SK-N-SH treated with all-trans-retinoic acid at 6 μM for 48 hours (cell line): Measurements from ENCODE around the gene EEFSEC.

Source experiments
- ATAC-seq: fragments of 200-7000 bp; cut with Tn5 transposase; 3 replicates; pipeline ENCODE4 v1.9.1; 2020; ENCODE audit warnings: mild to moderate bottlenecking, moderate library complexity
- ARNTL ChIP-seq: fragments of 450-650 bp; formaldehyde crosslinking; IDR thresholded peaks from 2 replicates; pipeline ENCODE4 v1.5.0; 2020; ENCODE audit warnings: low read depth, mild to moderate bottlenecking, moderate library complexity, borderline replicate concordance
- CREB5 ChIP-seq: fragments of 250-450 bp; sonication (Bioruptor Pico); IDR thresholded peaks from 2 replicates; pipeline ENCODE4 v1.5.1; 2020; ENCODE audit warnings: low read depth, mild to moderate bottlenecking, moderate library complexity
- CSDC2 ChIP-seq: fragments of 250-450 bp; sonication (Bioruptor Pico); IDR thresholded peaks from 2 replicates; pipeline ENCODE4 v1.5.0; 2020; ENCODE audit warnings: mild to moderate bottlenecking, moderate library complexity
- CSRNP3 ChIP-seq: fragments of 250-450 bp; sonication (Bioruptor Pico); IDR thresholded peaks from 2 replicates; pipeline ENCODE4 v1.5.1; 2021; ENCODE audit warnings: mild to moderate bottlenecking, moderate library complexity
- ESRRG ChIP-seq: fragments of 250-450 bp; sonication (Bioruptor Pico); IDR thresholded peaks from 2 replicates; pipeline ENCODE4 v1.6.1; 2021; ENCODE audit warnings: mild to moderate bottlenecking
- ISL1 ChIP-seq: fragments of 250-450 bp; sonication (Bioruptor Pico); IDR thresholded peaks from 2 replicates; pipeline ENCODE4 v2.1.2; 2022; ENCODE audit warnings: mild to moderate bottlenecking, moderate library complexity
- PATZ1 ChIP-seq: fragments of 250-450 bp; sonication (Bioruptor Pico); IDR thresholded peaks from 2 replicates; pipeline ENCODE4 v1.8.0; 2020; ENCODE audit warnings: mild to moderate bottlenecking, moderate library complexity, borderline replicate concordance
- POU6F1 ChIP-seq: fragments of 250-450 bp; sonication (Bioruptor Pico); IDR thresholded peaks from 2 replicates; pipeline ENCODE4 v1.8.0; 2021; ENCODE audit warnings: low read depth, mild to moderate bottlenecking, moderate library complexity, borderline replicate concordance
- PPARA ChIP-seq: fragments of 250-450 bp; sonication (Bioruptor Pico); IDR thresholded peaks from 2 replicates; pipeline ENCODE4 v1.5.0; 2020; ENCODE audit warnings: mild to moderate bottlenecking, borderline replicate concordance
- SNAI2 ChIP-seq: fragments of 250-450 bp; sonication (Bioruptor Pico); IDR thresholded peaks from 2 replicates; pipeline ENCODE4 v1.5.0; 2020; ENCODE audit warnings: mild to moderate bottlenecking, moderate library complexity
- TCF4 ChIP-seq: fragments of 250-450 bp; sonication (Bioruptor Pico); IDR thresholded peaks from 2 replicates; pipeline ENCODE4 v1.8.0; 2021; ENCODE audit warnings: mild to moderate bottlenecking, moderate library complexity, borderline replicate concordance
- TOX ChIP-seq: fragments of 250-450 bp; sonication (Bioruptor Pico); IDR thresholded peaks from 2 replicates; pipeline ENCODE4 v1.8.0; 2021; ENCODE audit warnings: mild to moderate bottlenecking, moderate library complexity, borderline replicate concordance
- TSHZ2 ChIP-seq: fragments of 250-450 bp; sonication (Bioruptor Pico); IDR thresholded peaks from 2 replicates; pipeline ENCODE4 v1.5.0; 2020; ENCODE audit warnings: mild to moderate bottlenecking, moderate library complexity
- ZC3H10 ChIP-seq: fragments of 250-450 bp; sonication (Bioruptor Pico); IDR thresholded peaks from 2 replicates; pipeline ENCODE4 v1.5.1; 2021; ENCODE audit warnings: mild to moderate bottlenecking, moderate library complexity
- ZFP3 ChIP-seq: fragments of 250-450 bp; sonication (Bioruptor Pico); IDR thresholded peaks from 2 replicates; pipeline ENCODE4 v1.5.0; 2020; ENCODE audit warnings: mild to moderate bottlenecking, moderate library complexity
- ZFP30 ChIP-seq: fragments of 450-650 bp; formaldehyde crosslinking; IDR thresholded peaks from 2 replicates; pipeline ENCODE4 v1.5.0; 2022; ENCODE audit warnings: mild to moderate bottlenecking, moderate library complexity
- ZNF70 ChIP-seq: fragments of 450-650 bp; formaldehyde crosslinking; IDR thresholded peaks from 2 replicates; pipeline ENCODE4 v1.5.0; 2020; ENCODE audit warnings: mild to moderate bottlenecking, moderate library complexity
- ZNF8 ChIP-seq: fragments of 450-650 bp; formaldehyde crosslinking; IDR thresholded peaks from 2 replicates; pipeline ENCODE4 v1.5.0; 2020; ENCODE audit warnings: mild to moderate bottlenecking, moderate library complexity

EEFSEC gene

GRCh38 chr3:128443771-128444170 is 290.5 kb downstream of the EEFSEC start:
- TF ChIP-seq ZNF8 (CRISPR knock-in tag) (no peak), PATZ1 (CRISPR knock-in tag) (no peak), TSHZ2 (CRISPR knock-in tag) (no peak), POU6F1 (CRISPR knock-in tag) (no peak), CREB5 (no peak), ZFP3 (no peak), TOX (CRISPR knock-in tag) (no peak)
- no peak for ATAC-seq

GRCh38 chr3:128445357-128445756 is 292.1 kb downstream of the EEFSEC start:
- ATAC-seq, result no peak

GRCh38 chr3:128446821-128447220 is 293.5 kb downstream of the EEFSEC start:
- TF ChIP-seq ZC3H10 (CRISPR knock-in tag) (no peak), ZFP30 (no peak)
- ATAC-seq, result no peak

More at GRCh38 chr3:128445357-128445756, 292.1 kb downstream of the EEFSEC start:
- no peak for TF ChIP-seq ZNF70 (CRISPR knock-in tag)
- no peak for TF ChIP-seq CSDC2 (CRISPR knock-in tag)
- no peak for TF ChIP-seq SNAI2 (CRISPR knock-in tag)
- no peak for TF ChIP-seq ARNTL (CRISPR knock-in tag)
- no peak for TF ChIP-seq ISL1 (CRISPR knock-in tag)
- TF ChIP-seq ESRRG (CRISPR knock-in tag), result no peak
- TF ChIP-seq ZFP30, result no peak
- no peak for TF ChIP-seq POU6F1 (CRISPR knock-in tag)
- no peak for TF ChIP-seq CSRNP3 (CRISPR knock-in tag)
- TF ChIP-seq ZNF8 (CRISPR knock-in tag), result no peak
- TF ChIP-seq TOX (CRISPR knock-in tag), result no peak
- TF ChIP-seq PPARA, result no peak
- no peak for TF ChIP-seq ZC3H10 (CRISPR knock-in tag)
- TF ChIP-seq TCF4 (CRISPR knock-in tag), result no peak
